D721Med (cell line): ENCODE data around the gene ERC1.

Source experiments
- DNase-seq: peaks from one replicate; pipeline ENCODE4 v3.0.0; 2011; ENCODE audit warnings: low spot score; ENCODE audit not compliant: insufficient read length
- FAIRE-seq: peaks from 2 replicates; lab custom pipeline; 2011; peaks lifted over from hg19 to GRCh38; lab: Jason Lieb, UNC
- CTCF ChIP-seq: IDR thresholded peaks from 2 replicates; pipeline ENCODE4 v1.5.1; 2012; ENCODE audit warnings: mild to moderate bottlenecking, control low read depth; ENCODE audit not compliant: insufficient read depth; ENCODE audit errors: missing control alignments

The ERC1 gene

GRCh38 chr12:1453810-1454209, 462.8 kb downstream of the ERC1 start:
- TF ChIP-seq CTCF: no peak
- FAIRE-seq: no peak

GRCh38 chr12:1456885-1457284, 465.9 kb downstream of the ERC1 start:
- FAIRE-seq: no peak
- DNase-seq: no peak
- no peak for TF ChIP-seq CTCF

More at GRCh38 chr12:1453810-1454209, 462.8 kb downstream of the ERC1 start:
- no peak for DNase-seq

- no peak for TF ChIP-seq CTCF
- FAIRE-seq (no peak), DNase-seq (no peak)
Measured at GRCh38 chr12:1457901-1458300, 466.9 kb downstream of the ERC1 start.

- DNase-seq (no peak), FAIRE-seq (no peak)
- no peak for TF ChIP-seq CTCF
Measured at GRCh38 chr12:1459339-1459738, 468.3 kb downstream of the ERC1 start.

- DNase-seq (no peak), FAIRE-seq (no peak)
- TF ChIP-seq CTCF: no peak
Measured at GRCh38 chr12:1463073-1463905, 472.3 kb downstream of the ERC1 start.

- DNase-seq: no peak
- no peak for TF ChIP-seq CTCF
- FAIRE-seq: no peak
Measured at GRCh38 chr12:1464925-1465324, 473.9 kb downstream of the ERC1 start.

- TF ChIP-seq CTCF: no peak
- DNase-seq: no peak
- FAIRE-seq: no peak
Measured at GRCh38 chr12:1465990-1466389, 475.0 kb downstream of the ERC1 start.
